K562 (cell line): Measurements from ENCODE around the gene S1PR1. TPM values are rescaled to one million over a fixed set of nuclear protein-coding genes. Genes with fewer than 3 reads are reported as not detected.
A peak's percentile ranks its signal among the peaks of the same experiment; 100 is the strongest.

Source experiments
- ATAC-seq: fragments of 200-7000 bp; cut with Tn5 transposase; 3 replicates; pipeline ENCODE4 v1.9.1; 2020; ENCODE audit warnings: moderate library complexity
- BruUV-seq: library from RNA; stranded (reverse); fragments of 400-500 nt; replicated peaks from 2 replicates; lab custom pipeline; 2021; lab: Mats Ljungman, UMichigan
- CTCF ChIA-PET: fragments of 300-600 bp; formaldehyde crosslinking; extraction: SDS; loops from one replicate; lab custom pipeline; 2021; ENCODE audit warnings: low intra/inter-chr PET ratio; lab: Yijun Ruan, JAX
- POLR2A ChIA-PET: fragments of 300-600, 350-650 bp; sonication (Branson Sonifier 250); formaldehyde crosslinking; extraction: SDS; loops from one replicate; lab custom pipeline; 2021; ENCODE audit warnings: antibody characterized with exemption, inconsistent platforms; lab: Yijun Ruan, JAX
- DNase-seq, 4 experiments: peaks; one replicate each; pipeline versions ENCODE4 v3.0.0 to v3.0.0-alpha.2; 2011 to 2018; ENCODE audit warnings: low spot score in 3 of 4, mixed read lengths in 3 of 4; ENCODE audit errors: extremely low read depth in 1 of 4
- FAIRE-seq: peaks from 2 replicates; lab custom pipeline; 2011; peaks lifted over from hg19 to GRCh38; lab: Jason Lieb, UNC
- H2AFZ ChIP-seq: 2 replicates; pipeline ENCODE4 v1.6.0; 2011; ENCODE audit warnings: low read depth, low read length, control low read depth, inconsistent platforms
- H3K27ac ChIP-seq: fragments of 200-600 bp; 3 replicates; pipeline ENCODE4 v1.8.0; 2011; ENCODE audit warnings: low read depth, mild to moderate bottlenecking, control low read depth, inconsistent platforms, low read length, moderate library complexity, mixed read lengths; ENCODE audit errors: extremely low read depth
- H3K27me3 ChIP-seq, 2 experiments: fragments of 300-600 bp in 1 of 2; 2 replicates in 1 of 2; 3 replicates in 1 of 2; pipeline versions ENCODE4 v1.6.0 to v1.8.0; 2011; ENCODE audit warnings: inconsistent platforms in 2 of 2, low read length in 2 of 2, mild to moderate bottlenecking in 1 of 2, mixed read lengths in 1 of 2, moderate library complexity in 1 of 2; ENCODE audit not compliant: control insufficient read depth in 2 of 2, insufficient read depth in 2 of 2
- H3K36me3 ChIP-seq: fragments of 300-600 bp; 3 replicates; pipeline ENCODE4 v1.8.0; 2011; ENCODE audit warnings: mild to moderate bottlenecking, low read length, inconsistent platforms; ENCODE audit not compliant: control insufficient read depth, insufficient read depth
- H3K4me1 ChIP-seq, 2 experiments: fragments of 200-600 bp in 1 of 2; replicated peaks in 1 of 2; 2 replicates in 1 of 2; 3 replicates in 1 of 2; pipeline versions ENCODE4 v1.5.1 to v1.8.0; 2011; ENCODE audit warnings: inconsistent platforms in 2 of 2, low read length in 2 of 2, mild to moderate bottlenecking in 1 of 2, mixed read lengths in 1 of 2, moderate library complexity in 1 of 2; ENCODE audit not compliant: control insufficient read depth in 2 of 2, insufficient read depth in 2 of 2
- H3K4me2 ChIP-seq: 2 replicates; pipeline ENCODE4 v1.6.1; 2011; ENCODE audit warnings: low read length, control low read depth, inconsistent platforms, mixed read lengths; ENCODE audit not compliant: insufficient read depth
- H3K4me3 ChIP-seq: fragments of 200-600 bp; sonication (generic), shearing (Covaris generic); 2 replicates; pipeline ENCODE4 v1.5.1; 2016; ENCODE audit warnings: control low read depth, inconsistent platforms
- H3K79me2 ChIP-seq: fragments of 200-600 bp; 3 replicates; pipeline ENCODE4 v1.8.0; 2011; ENCODE audit warnings: low read length, inconsistent platforms; ENCODE audit not compliant: control insufficient read depth, insufficient read depth
- H3K9ac ChIP-seq, 2 experiments: 2 replicates each; pipeline versions ENCODE4 v1.6.0 to v1.6.1; 2011; ENCODE audit warnings: low read depth in 2 of 2, low read length in 2 of 2, control low read depth in 1 of 2, inconsistent platforms in 1 of 2, mild to moderate bottlenecking in 1 of 2, mixed read lengths in 1 of 2; ENCODE audit not compliant: insufficient read depth in 1 of 2
- H3K9me1 ChIP-seq: one replicate; pipeline ENCODE4 v1.6.0; 2011; ENCODE audit warnings: inconsistent platforms, mild to moderate bottlenecking, low read length, moderate library complexity; ENCODE audit not compliant: control insufficient read depth, insufficient read depth
- H3K9me3 ChIP-seq: replicated peaks from 2 replicates; pipeline ENCODE4 v1.5.1; 2011; ENCODE audit warnings: low read depth, low read length, inconsistent platforms; ENCODE audit not compliant: control insufficient read depth, insufficient read depth
- H4K20me1 ChIP-seq: replicated peaks from 2 replicates; pipeline ENCODE4 v1.6.1; 2011; ENCODE audit warnings: low read length, inconsistent platforms, mixed read lengths; ENCODE audit not compliant: control insufficient read depth, insufficient read depth
- CHD2 ChIP-seq: IDR thresholded peaks from 2 replicates; pipeline ENCODE4 v1.6.1; 2011; ENCODE audit warnings: low read depth, low read length
- HDGF ChIP-seq: fragments of 450-650 bp; IDR thresholded peaks from 2 replicates; pipeline ENCODE4 v1.6.1; 2016
- HNRNPH1 ChIP-seq: fragments of 200-400 bp; formaldehyde crosslinking; optimal IDR thresholded peaks from 2 replicates; pipeline ENCODE3; 2017; ENCODE audit warnings: low read depth, mild to moderate bottlenecking, low read length, moderate library complexity
- IRF9 ChIP-seq: fragments of 450-650 bp; IDR thresholded peaks from 2 replicates; pipeline ENCODE4 v1.6.1; 2016; ENCODE audit warnings: missing biosample characterization, missing genetic modification characterization
- NCOR1 ChIP-seq: fragments of 450-650 bp; IDR thresholded peaks from 2 replicates; pipeline ENCODE4 v1.6.1; 2016; ENCODE audit warnings: mild to moderate bottlenecking, moderate library complexity
- NELFE ChIP-seq: IDR thresholded peaks from 2 replicates; pipeline ENCODE4 v1.6.1; 2011; ENCODE audit warnings: mild to moderate bottlenecking; ENCODE audit not compliant: insufficient read depth, insufficient read length
- SNRNP70 ChIP-seq: fragments of 200-400 bp; formaldehyde crosslinking; optimal IDR thresholded peaks from 2 replicates; pipeline ENCODE3; 2017; ENCODE audit warnings: low read depth, low read length
- SRSF7 ChIP-seq: fragments of 200-400 bp; formaldehyde crosslinking; optimal IDR thresholded peaks from 2 replicates; pipeline ENCODE3; 2017; ENCODE audit warnings: mild to moderate bottlenecking, low read depth, low read length
- TEAD1 ChIP-seq, 2 experiments: fragments of 450-650 bp in 1 of 2; sonication (generic) in 1 of 2; formaldehyde crosslinking; IDR thresholded peaks; 2 replicates each; pipeline versions ENCODE4 v1.4.0 to v1.8.0; 2020 to 2022; ENCODE audit warnings: mild to moderate bottlenecking in 2 of 2, missing genetic modification reagents in 1 of 2
- ZBTB5 ChIP-seq: fragments of 450-650 bp; IDR thresholded peaks from 2 replicates; pipeline ENCODE4 v1.6.1; 2017; ENCODE audit warnings: antibody characterized with exemption
- ZNF512 ChIP-seq: IDR thresholded peaks from 2 replicates; pipeline ENCODE4 v1.6.1; 2016; ENCODE audit warnings: missing genetic modification characterization, missing compliant biosample characterization
- WGBS: fragments of 100-300 bp; shearing (Covaris generic); methylation state at CpG from one replicate; pipeline ENCODE4 v1.1.6; 2016; ENCODE audit warnings: low coverage, mixed read lengths; ENCODE audit not compliant: insufficient coverage; ENCODE audit errors: missing lambda C conversion rate; 5-methylcytosine and 5-hydroxymethylcytosine counted together
- in situ Hi-C: fragments of 300-500 bp; cut with MboI; formaldehyde crosslinking; loops from 4 replicates; pipeline ENCODE4 v1.15.0; 2018; ENCODE audit warnings: inconsistent platforms, mixed read lengths
- intact Hi-C: fragments of 100-400 bp; cut with micrococcal nuclease; formaldehyde crosslinking; loops from 2 replicates; pipeline ENCODE4 v1.14.2; 2022
- polyA plus RNA-seq, 8 experiments: library from polyadenylated mRNA; depleted of rRNA in 4 of 8; stranded (reverse) in 5 of 8; unstranded in 3 of 8; fragments of >200 nt; fragmentation: Nextera tagmentation in 2 of 8; fragmentation: Illumina TruSeq in 1 of 8; extraction: Ambion mirVana in 2 of 8; extraction: Trizol in 1 of 8; gene quantifications; 2 replicates each; pipeline versions ENCODE4 v1.2.1 to v1.2.3, GENCODE V29; 2011 to 2014; ENCODE audit warnings: inconsistent platforms in 1 of 8, missing spikeins in 1 of 8
- total RNA-seq, 7 experiments: library from RNA; depleted of rRNA in 6 of 7; stranded (reverse); fragments of >200 nt in 6 of 7; fragmentation: Illumina TruSeq in 2 of 7; extraction: Trizol in 2 of 7; gene quantifications; 2 replicates each; pipeline versions ENCODE4 v1.2.1 to v1.2.3, GENCODE V29; 2011 to 2021; ENCODE audit warnings: low replicate concordance in 1 of 7

The S1PR1 gene
- total and polyA plus RNA-seq, 9 of the 15 experiments (the other 6 are each of a cell fraction or from before 2014, with no cell fraction given) = 0.22 to 1.2 (median 0.43) TPM

- TF ChIP-seq IRF9 (tag) = peak; percentile 49
- no peak for TF ChIP-seq TEAD1 (CRISPR knock-in tag; IDR thresholded peaks at IDR 0.05)
- no peak for TF ChIP-seq NELFE
Observed at GRCh38 chr1:101193733-101194169, 43.1 kb upstream of the S1PR1 start (continued).

GRCh38 chr1:101194746-101195145, 42.1 kb upstream of the S1PR1 start:
- Histone ChIP-seq H2AFZ (no peak overlapping the region), H3K4me3 (no peak overlapping the region), H3K36me3 (no peaks in the 10 kb centered on the region), H3K79me2 (no peaks in the 10 kb centered on the region), H3K4me2 (no peak overlapping the region), H3K9me1 (no peaks in the 10 kb centered on the region), H3K4me1 (no peaks in the 10 kb centered on the region; a peak in 4 of 5 replicates), H3K27me3 (no peaks in the 10 kb centered on the region), H3K9ac (no peak overlapping the region), H4K20me1 (no peaks in the 10 kb centered on the region), H3K27ac (no peak overlapping the region), H3K9me3 (no peaks in the 10 kb centered on the region)
- ATAC-seq (no peak), FAIRE-seq (no peak), DNase-seq (no peak)
- 60% methylated on average over 1 of the region's 1 CpG for WGBS
- ChIA-PET POLR2A (interaction anchor here (0.6 kb wide), 1 partner anchor 40 kb away, joined by 3 read pairs; no protein-coding TSS in a partner anchor), CTCF (no interaction called here)
- intact Hi-C loops = loop anchor here (5.0 kb wide), 1 partner anchor 43 kb away; the partner anchor contains the start of gene S1PR1
- no TSS peak for BruUV-seq
- in situ Hi-C loops = no loop called here
- no peak for TF ChIP-seq HDGF
- no peak for TF ChIP-seq ZNF512 (tag)
- TF ChIP-seq HNRNPH1 = no peak
- TF ChIP-seq NCOR1 = no peak
- TF ChIP-seq CHD2 = no peak
- no peak for TF ChIP-seq SNRNP70
- TF ChIP-seq ZBTB5 = no peak
- TF ChIP-seq SRSF7 = no peak
